HG03280 (cell line): ENCODE measurements around the gene ANAPC15.
A peak's percentile ranks its signal among the peaks of the same experiment; 100 is the strongest.

Experiments used
- ATAC-seq: cut with Tn5 transposase; IDR thresholded peaks from one replicate; pipeline ENCODE4 v1.9.1; 2021; ENCODE audit warnings: mild to moderate bottlenecking, moderate library complexity; ENCODE audit not compliant: unreplicated experiment

ANAPC15 gene

GRCh38 chr11:72088076-72088808 lies 24.3 kb downstream of the ANAPC15 start:
- no peak for ATAC-seq

- no peak for ATAC-seq
Measured at GRCh38 chr11:72085621-72086351, 26.7 kb downstream of the ANAPC15 start.

GRCh38 chr11:72084965-72085364 lies 27.5 kb downstream of the ANAPC15 start:
- ATAC-seq, result no peak

- ATAC-seq, result no peak
Measured at GRCh38 chr11:72084076-72084475, 28.4 kb downstream of the ANAPC15 start.

GRCh38 chr11:72083414-72083813 lies 29.1 kb downstream of the ANAPC15 start:
- no peak for ATAC-seq

GRCh38 chr11:72081821-72082453 lies 30.6 kb downstream of the ANAPC15 start:
- no peak for ATAC-seq

GRCh38 chr11:72081184-72081644 lies 31.3 kb downstream of the ANAPC15 start:
- no peak for ATAC-seq

- peak; percentile 95 for ATAC-seq
Measured at GRCh38 chr11:72080326-72081183, 31.9 kb downstream of the ANAPC15 start, which contains the start of the genes LRRC51 and NUMA1. LRRC51 (plus strand) TSS chr11:72080850; CDS start chr11:72089084, 8,234 bp downstream. NUMA1 (minus strand) TSS chr11:72080542; CDS start chr11:72035943, 44,599 bp downstream.

- no peak for ATAC-seq
Measured at GRCh38 chr11:72079819-72080325, 32.6 kb downstream of the ANAPC15 start.

- no peak for ATAC-seq
Measured at GRCh38 chr11:72078477-72078876, 34.0 kb downstream of the ANAPC15 start.

- ATAC-seq, result no peak
Measured at GRCh38 chr11:72075756-72076155, 36.7 kb downstream of the ANAPC15 start.

GRCh38 chr11:72075109-72075508 lies 37.4 kb downstream of the ANAPC15 start:
- no peak for ATAC-seq

- no peak for ATAC-seq
Measured at GRCh38 chr11:72072348-72072747, 40.1 kb downstream of the ANAPC15 start.

- no peak for ATAC-seq
Measured at GRCh38 chr11:72070491-72070890, 42.0 kb downstream of the ANAPC15 start.

- no peak for ATAC-seq
Measured at GRCh38 chr11:72069787-72070251, 42.7 kb downstream of the ANAPC15 start.

- ATAC-seq, result no peak
Measured at GRCh38 chr11:72069200-72069599, 43.3 kb downstream of the ANAPC15 start.

- ATAC-seq, result no peak
Measured at GRCh38 chr11:72067676-72068075, 44.8 kb downstream of the ANAPC15 start.

GRCh38 chr11:72067266-72067665 lies 45.2 kb downstream of the ANAPC15 start:
- no peak for ATAC-seq

GRCh38 chr11:72066855-72067254 lies 45.6 kb downstream of the ANAPC15 start:
- no peak for ATAC-seq

GRCh38 chr11:72061739-72062396 lies 50.6 kb downstream of the ANAPC15 start:
- no peak for ATAC-seq
